SK-N-MC (cell line): ENCODE data around the gene A3GALT2.

ENCODE experiments used
- EZH2 ChIP-seq: fragments of 200-600 bp; sonication (generic); IDR thresholded peaks from one replicate; pipeline ENCODE4 v1.6.1; 2017; ENCODE audit warnings: antibody characterized with exemption
- POLR2AphosphoS5 ChIP-seq: IDR thresholded peaks from 2 replicates; pipeline ENCODE4 v1.6.1; 2012; ENCODE audit warnings: mild to moderate bottlenecking, low read depth, low read length, borderline replicate concordance

DNA sequence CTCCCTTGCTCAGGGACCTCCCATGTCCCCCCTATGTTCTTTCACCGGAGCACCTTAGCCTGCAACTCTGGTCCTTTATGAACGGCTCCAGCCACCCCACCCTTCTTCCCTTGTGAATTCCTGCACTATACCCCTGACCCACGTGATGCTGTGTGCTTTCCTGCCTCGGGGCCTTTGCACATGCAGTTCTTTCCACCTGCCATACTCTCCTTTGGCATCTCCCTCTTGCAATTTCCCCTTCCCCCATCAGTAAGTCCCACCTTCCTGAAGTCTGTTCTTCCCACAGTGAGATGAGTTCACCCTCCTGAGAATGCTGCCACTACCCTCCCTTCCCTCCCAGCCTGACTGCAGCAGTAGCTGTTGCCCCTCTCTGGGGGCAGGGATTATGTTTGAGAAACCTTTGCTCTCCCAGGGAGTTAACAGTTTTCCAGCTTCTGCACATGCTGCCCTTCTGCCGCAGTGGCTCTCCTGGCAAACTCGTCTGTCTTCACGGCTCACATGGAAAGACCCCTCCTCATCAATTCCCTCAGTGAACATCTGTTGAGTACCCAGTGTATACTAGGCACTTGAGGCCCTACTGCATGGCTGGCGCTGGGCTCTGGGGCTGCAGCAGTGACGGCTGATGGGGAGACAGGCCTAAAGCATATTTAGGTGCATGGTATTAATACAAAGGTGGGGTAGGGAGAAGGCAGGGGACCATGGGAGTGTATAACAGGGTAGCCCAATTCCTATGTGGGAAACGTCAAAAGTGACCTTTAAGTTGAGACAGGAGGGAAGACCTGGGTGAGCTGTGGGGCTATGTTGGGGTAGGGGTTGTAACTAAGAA, 54.9 kb downstream of the A3GALT2 start:
- TF ChIP-seq EZH2 (no peak), POLR2AphosphoS5 (no peak)
